ACC112 (cell line): ENCODE data around the gene SLAMF7.

Experiments used
- H2AFZ ChIP-seq: fragments of 200-600 bp; sonication (generic); one replicate; pipeline ENCODE4 v1.6.0; 2017; ENCODE audit warnings: antibody characterized with exemption, low read length; ENCODE audit not compliant: unreplicated experiment
- H3K27ac ChIP-seq: fragments of 200-600 bp; sonication (generic); 2 replicates; pipeline ENCODE4 v1.5.1; 2014; ENCODE audit warnings: low read depth, mild to moderate bottlenecking, antibody characterized with exemption, low read length, moderate library complexity
- H3K27me3 ChIP-seq: fragments of 200-600 bp; sonication (generic); 2 replicates; pipeline ENCODE4 v1.6.1; 2014; ENCODE audit warnings: mild to moderate bottlenecking, antibody characterized with exemption, low read length, moderate library complexity, mixed read lengths; ENCODE audit not compliant: insufficient read depth
- H3K36me3 ChIP-seq: fragments of 200-600 bp; sonication (generic); 2 replicates; pipeline ENCODE4 v1.6.1; 2016; ENCODE audit warnings: mild to moderate bottlenecking, antibody characterized with exemption, low read length, moderate library complexity, mixed read lengths; ENCODE audit not compliant: insufficient read depth
- H3K4me1 ChIP-seq: fragments of 200-600 bp; sonication (generic); one replicate; pipeline ENCODE4 v1.6.1; 2016; ENCODE audit warnings: low read length, mixed read lengths; ENCODE audit not compliant: insufficient read depth, unreplicated experiment, control insufficient read depth
- H3K4me3 ChIP-seq: fragments of 200-600 bp; sonication (generic); 2 replicates; pipeline ENCODE4 v1.5.1; 2014; ENCODE audit warnings: mild to moderate bottlenecking, low read depth, low read length
- H3K79me2 ChIP-seq: fragments of 200-600 bp; sonication (generic); one replicate; pipeline ENCODE4 v1.6.0; 2016; ENCODE audit warnings: low read length; ENCODE audit not compliant: control insufficient read depth, unreplicated experiment, insufficient read depth

The SLAMF7 gene

DNA sequence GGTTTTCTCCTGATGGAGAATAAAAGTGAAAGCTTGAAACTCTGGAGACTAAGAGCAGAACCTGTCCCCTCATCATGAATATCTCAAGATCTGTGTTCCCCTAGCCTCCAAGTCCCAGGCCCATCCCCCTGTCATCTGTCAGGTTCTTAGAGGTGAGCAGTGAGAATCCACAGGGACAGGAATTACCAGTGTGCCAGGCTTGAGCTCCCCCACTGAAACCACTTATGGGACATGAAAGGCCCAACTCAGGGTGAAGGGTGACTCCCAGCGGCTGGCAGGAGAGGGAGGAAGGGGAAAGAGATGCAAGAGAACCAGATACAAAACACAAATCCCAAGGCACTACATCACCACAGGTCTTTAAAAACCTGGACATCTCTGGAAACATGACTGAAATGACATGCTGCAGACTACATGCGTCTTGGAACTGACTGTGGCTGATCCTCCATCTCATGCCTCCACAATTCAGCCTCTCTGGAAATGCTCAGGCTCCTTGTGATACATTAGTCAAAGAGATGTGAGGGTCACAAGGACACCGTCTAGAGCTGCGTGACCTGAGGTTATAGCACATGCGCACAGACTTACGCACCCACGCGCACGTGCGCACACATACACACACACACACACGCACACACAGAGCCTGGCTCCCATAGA lies 50.1 kb downstream of the SLAMF7 start:
- no peak overlapping the region for H3K4me3 ChIP-seq
- no peak overlapping the region for H2AFZ ChIP-seq
- H3K36me3 ChIP-seq, result no peaks in the 10 kb centered on the region
- no peaks in the 10 kb centered on the region for H3K27me3 ChIP-seq
- no peaks in the 10 kb centered on the region for H3K4me1 ChIP-seq
- H3K27ac ChIP-seq, result no peak overlapping the region
- H3K79me2 ChIP-seq, result no peaks in the 10 kb centered on the region

GRCh38 chr1:160789702-160790611 lies 50.9 kb downstream of the SLAMF7 start:
- no peak overlapping the region for H3K27ac ChIP-seq
- no peak overlapping the region for H2AFZ ChIP-seq
- H3K79me2 ChIP-seq, result no peaks in the 10 kb centered on the region
- no peaks in the 10 kb centered on the region for H3K27me3 ChIP-seq
- no peaks in the 10 kb centered on the region for H3K4me1 ChIP-seq
- H3K4me3 ChIP-seq, result no peak overlapping the region
- no peaks in the 10 kb centered on the region for H3K36me3 ChIP-seq

GRCh38 chr1:160794376-160794775 lies 55.3 kb downstream of the SLAMF7 start:
- Histone ChIP-seq H3K4me3 (no peak overlapping the region), H3K36me3 (no peaks in the 10 kb centered on the region), H3K4me1 (no peaks in the 10 kb centered on the region), H3K27ac (no peak overlapping the region), H3K79me2 (no peaks in the 10 kb centered on the region), H2AFZ (no peak overlapping the region), H3K27me3 (peaks cover 25% of the 10 kb centered on the region)

DNA sequence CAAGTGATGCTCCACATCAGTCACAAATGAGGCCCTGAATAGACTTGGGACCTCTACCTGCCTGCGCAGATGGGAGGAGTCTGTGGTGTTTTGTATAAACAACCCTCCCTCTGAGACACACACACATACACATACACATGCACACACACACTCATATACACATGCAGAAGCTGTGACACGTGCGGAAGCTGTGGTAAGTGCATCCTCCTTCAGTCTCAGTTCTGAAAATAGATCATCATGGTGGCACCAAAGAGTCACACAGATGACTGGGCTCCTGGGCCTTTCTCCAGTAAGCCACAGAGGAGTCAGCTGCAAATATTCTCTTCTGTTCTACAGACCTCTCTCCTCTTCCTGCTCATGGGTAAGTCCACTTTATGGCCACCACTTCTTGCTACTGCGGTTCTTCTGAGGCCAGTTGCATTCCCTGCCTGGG lies 56.9 kb downstream of the SLAMF7 start, which contains the start of gene LY9:
Gene LY9 (plus strand): TSS at position 224 of the 433 bp plus-strand sequence. CDS start 14 bp downstream, at position 238.
- no peak within 1 kb of the TSS for H3K27ac ChIP-seq
- no peak within 1 kb of the TSS for H2AFZ ChIP-seq
- H3K4me3 ChIP-seq, result no peak within 1 kb of the TSS
- H3K4me1 ChIP-seq, result no peaks in the 10 kb centered on the region
- H3K27me3 ChIP-seq, result peaks cover 36% of the 10 kb centered on the region
- H3K79me2 ChIP-seq, result no peaks in the 10 kb centered on the region
- H3K36me3 ChIP-seq, result no peaks in the 10 kb centered on the region

DNA sequence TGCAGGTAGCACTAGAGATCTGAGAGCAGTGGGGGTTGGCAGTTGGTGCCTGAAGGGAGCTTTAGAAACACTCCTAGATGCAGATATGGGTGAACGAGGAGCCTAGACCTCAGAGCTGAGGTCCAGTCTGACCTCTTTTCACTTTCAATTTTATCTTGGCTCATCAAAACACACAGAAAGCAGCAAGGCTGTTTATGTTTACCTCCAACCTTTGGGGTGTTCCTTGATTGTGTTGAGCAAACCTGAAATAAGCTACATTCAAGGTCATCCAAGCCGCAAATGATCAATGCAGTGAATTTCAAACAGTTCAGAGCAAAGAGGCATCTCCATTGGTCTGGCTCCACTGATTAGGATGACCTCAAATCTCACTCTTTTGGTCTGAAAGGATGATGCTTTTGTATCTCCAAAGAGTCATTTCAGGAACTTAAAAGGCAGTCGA lies 58.2 kb downstream of the SLAMF7 start:
- Histone ChIP-seq H3K79me2 (no peaks in the 10 kb centered on the region), H3K4me1 (no peaks in the 10 kb centered on the region), H3K4me3 (no peak overlapping the region), H3K27ac (no peak overlapping the region), H3K36me3 (no peaks in the 10 kb centered on the region), H3K27me3 (peaks cover 36% of the 10 kb centered on the region), H2AFZ (no peak overlapping the region)

GRCh38 chr1:160797861-160798273 lies 58.8 kb downstream of the SLAMF7 start:
- no peak overlapping the region for H2AFZ ChIP-seq
- H3K4me1 ChIP-seq, result no peaks in the 10 kb centered on the region
- no peaks in the 10 kb centered on the region for H3K36me3 ChIP-seq
- peaks cover 36% of the 10 kb centered on the region for H3K27me3 ChIP-seq
- no peaks in the 10 kb centered on the region for H3K79me2 ChIP-seq
- H3K4me3 ChIP-seq, result no peak overlapping the region
- no peak overlapping the region for H3K27ac ChIP-seq

GRCh38 chr1:160798439-160798838 lies 59.4 kb downstream of the SLAMF7 start:
- Histone ChIP-seq H3K27me3 (peaks cover 36% of the 10 kb centered on the region), H3K79me2 (no peaks in the 10 kb centered on the region), H2AFZ (no peak overlapping the region), H3K27ac (no peak overlapping the region), H3K36me3 (no peaks in the 10 kb centered on the region), H3K4me3 (no peak overlapping the region), H3K4me1 (no peaks in the 10 kb centered on the region)

DNA sequence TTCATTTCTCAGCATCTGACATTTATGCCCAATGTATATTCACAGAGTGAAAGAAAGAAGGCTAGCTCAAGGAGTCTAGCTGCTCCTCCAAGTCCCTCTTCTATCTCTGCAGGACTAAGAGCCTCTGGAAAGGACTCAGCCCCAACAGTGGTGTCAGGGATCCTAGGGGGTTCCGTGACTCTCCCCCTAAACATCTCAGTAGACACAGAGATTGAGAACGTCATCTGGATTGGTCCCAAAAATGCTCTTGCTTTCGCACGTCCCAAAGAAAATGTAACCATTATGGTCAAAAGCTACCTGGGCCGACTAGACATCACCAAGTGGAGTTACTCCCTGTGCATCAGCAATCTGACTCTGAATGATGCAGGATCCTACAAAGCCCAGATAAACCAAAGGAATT lies 60.6 kb downstream of the SLAMF7 start:
- Histone ChIP-seq H3K27me3 (peaks cover 36% of the 10 kb centered on the region), H3K79me2 (no peaks in the 10 kb centered on the region), H3K4me1 (no peaks in the 10 kb centered on the region), H3K27ac (no peak overlapping the region), H3K36me3 (no peaks in the 10 kb centered on the region), H3K4me3 (no peak overlapping the region), H2AFZ (no peak overlapping the region)

DNA sequence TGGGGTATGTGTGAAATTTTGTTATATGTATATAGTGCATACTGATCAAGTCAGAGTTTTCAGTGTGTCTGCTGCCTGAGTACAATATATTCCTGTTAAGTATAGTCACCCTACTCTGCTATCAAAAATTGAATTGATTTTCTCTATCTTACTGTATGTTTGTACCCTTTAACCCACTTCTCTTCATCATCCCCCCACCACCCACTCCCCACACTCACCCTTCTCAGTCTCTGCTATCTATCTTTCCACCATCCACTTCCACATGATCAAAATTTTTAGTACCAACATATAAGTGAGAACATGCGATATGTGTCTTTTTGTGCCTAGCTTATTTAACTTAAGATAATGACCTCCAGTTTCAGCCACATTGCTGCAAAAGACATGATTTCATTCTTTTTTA lies 61.1 kb downstream of the SLAMF7 start:
- H3K4me3 ChIP-seq, result no peak overlapping the region
- H3K79me2 ChIP-seq, result no peaks in the 10 kb centered on the region
- no peaks in the 10 kb centered on the region for H3K36me3 ChIP-seq
- H3K4me1 ChIP-seq, result no peaks in the 10 kb centered on the region
- H3K27ac ChIP-seq, result no peak overlapping the region
- peaks cover 36% of the 10 kb centered on the region for H3K27me3 ChIP-seq
- H2AFZ ChIP-seq, result no peak overlapping the region

DNA sequence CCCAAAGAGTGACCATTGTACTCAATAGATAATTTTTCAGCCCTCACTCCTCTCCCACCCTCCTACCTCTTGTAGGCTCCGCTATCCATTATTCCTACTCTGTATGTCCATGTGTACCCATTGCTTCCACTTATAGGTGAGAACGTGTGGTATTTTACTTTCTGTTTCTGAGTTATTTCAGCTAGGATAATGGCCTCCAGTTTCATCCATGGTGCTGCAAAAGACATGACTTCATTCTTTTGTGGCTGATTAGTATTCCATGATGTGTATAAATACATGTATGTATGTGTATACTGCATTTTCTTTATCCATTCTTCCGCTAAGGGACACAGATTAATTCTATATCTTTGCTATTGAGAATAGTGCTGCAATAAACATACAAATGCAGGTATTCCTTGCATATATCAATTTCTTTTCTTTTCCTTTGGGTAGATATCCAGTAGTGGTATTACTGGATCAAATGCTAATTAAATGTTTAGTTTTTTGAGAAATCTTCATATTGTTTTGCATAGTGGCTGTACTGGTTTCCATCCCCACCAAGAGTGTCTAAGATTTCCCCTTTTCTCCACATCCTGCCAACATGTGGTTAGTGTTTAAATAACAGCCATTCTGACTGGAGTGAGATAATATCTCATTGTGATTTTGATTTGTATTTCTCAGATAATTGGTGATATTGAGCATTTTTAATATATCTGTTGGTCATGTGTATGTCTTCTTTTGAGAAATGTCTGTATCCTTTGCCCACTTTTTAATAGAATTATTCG lies 61.8 kb downstream of the SLAMF7 start:
- Histone ChIP-seq H3K27me3 (peaks cover 30% of the 10 kb centered on the region), H3K79me2 (no peaks in the 10 kb centered on the region), H2AFZ (no peak overlapping the region), H3K4me1 (no peaks in the 10 kb centered on the region), H3K27ac (no peak overlapping the region), H3K36me3 (no peaks in the 10 kb centered on the region), H3K4me3 (no peak overlapping the region)
